Stimulated activated CD4-positive, alpha-beta T cell treated with anti-CD3 and anti-CD28 coated beads, Interleukin-2, amount 100 ng/mL, for 4 hours (primary cell): Measurements from ENCODE around the gene TYMP.
A peak's percentile ranks its signal among the peaks of the same experiment; 100 is the strongest.
"Not testable (repeated sequence)": the region's sequence is repeated elsewhere in the genome, so short reads cannot be mapped to it uniquely, and the experiment has no call there.

Experiments used
- DNase-seq: peaks from one replicate; pipeline ENCODE4 v3.0.0-alpha.2; 2020; ENCODE audit warnings: low read depth

Gene TYMP

DNA sequence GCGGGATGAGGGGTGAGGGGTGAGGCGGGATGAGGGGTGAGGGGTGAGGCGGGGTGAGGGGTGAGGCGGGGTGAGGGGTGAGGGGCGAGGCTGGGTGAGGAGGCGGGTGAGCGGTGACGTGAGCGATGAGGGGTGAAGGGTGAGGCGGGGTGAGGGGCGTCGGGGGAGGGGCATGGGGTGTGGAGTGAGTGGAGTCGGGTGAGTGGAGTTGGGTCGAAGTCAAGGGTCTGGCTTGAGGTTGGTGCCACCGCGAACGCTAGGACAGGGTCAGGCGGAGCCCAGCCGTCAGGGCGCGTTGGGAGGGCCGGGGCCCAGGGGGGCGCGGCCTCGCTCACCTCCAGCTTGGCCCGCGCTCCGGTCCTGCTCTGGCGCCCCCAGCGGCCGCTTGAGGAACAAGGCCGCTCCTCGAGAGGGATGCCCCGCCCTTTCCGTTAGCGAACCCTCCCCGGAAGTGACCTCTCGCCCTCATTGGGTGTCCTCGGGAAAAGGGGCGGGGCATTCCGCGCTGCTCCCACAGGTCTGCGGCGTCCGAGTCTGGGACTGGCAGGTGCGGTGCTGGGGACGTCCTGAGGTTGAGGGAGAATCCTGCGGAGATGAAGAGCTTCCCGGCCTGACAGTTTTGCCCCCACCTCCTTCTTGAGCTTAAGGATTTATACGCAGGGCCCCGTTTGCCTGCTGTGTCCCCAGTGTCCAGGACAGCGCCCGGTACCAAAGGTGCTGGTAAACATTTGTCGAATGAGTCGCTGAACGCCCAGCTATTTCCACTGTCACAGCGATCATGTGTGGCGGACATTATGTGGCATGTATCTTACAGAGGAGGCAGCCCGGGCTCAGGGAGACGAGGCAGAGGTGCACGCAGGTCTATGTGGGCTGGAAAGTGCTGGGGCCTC is 33.0 kb upstream of the TYMP start, which contains the start of gene SYCE3:
SYCE3 (minus strand) TSS at position 397 of the 890 bp plus-strand sequence. CDS start 6,514 bp downstream, outside the sequence.
- DNase-seq, result peak; percentile 96

DNA sequence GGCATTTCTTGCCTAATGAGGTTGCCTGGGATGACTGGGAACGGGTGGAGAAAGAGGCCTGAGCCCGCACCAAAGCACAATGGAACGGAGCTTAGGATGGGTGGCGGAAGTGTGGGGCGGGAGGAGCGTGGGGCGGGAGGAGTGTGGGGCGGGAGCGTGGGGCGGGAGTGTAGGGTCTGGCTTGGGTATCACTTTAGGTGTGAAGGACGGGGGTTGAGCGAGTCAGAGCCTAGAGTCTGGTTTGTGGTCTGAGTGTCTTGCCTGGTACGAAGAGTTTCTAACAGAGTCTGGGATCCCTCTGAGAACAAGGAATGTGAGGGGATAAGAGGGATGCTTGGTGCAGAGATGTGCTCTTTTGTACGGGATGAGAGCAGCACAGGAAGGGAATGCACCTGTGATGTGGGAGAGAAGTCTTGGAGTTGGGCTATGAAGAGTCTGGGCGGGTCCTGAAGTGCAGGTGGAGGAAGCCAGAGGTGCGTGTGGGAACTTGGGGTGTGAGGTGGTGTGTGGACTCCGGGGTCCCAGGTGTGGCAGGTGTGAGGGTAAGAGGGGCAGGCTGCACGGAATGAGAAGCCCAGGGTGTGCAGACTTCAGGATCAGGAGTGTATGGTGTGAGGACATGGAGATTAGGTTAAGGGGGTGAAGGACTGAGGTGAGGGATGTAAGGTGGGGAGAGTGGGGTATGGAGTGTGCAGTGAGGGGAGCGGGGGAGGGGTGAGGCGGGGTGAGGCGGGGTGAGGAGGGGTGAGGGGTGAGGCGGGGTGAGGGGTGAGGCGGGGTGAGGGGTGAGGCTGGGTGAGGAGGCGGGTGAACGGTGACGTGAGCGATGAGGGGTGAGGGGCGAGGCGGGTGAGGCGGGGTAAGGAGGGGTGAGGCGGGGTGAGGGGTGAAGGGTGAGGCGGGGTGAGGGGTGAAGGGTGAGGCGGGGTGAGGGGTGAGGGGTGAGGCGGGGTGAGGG is 31.9 kb upstream of the TYMP start:
- DNase-seq, result no peak

DNA sequence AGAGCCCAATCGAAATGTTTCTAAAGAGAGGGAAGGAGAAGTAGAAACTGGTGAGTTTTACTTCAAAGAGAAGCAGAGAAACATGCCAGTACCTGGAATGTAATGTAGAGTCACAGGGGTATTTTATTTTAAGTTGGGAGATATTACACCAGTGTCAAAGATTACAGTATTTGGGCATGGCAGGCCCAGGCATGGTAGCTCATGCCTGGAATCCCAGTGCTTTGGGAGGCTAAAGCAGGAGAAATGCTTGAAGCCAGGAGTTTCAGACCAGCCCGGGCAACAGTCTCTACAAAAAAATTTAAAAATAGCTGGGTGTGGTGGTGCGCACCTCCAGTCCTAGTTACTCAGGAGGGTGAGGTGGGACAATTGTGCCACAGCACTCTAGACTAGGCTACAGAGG is 30.2 kb upstream of the TYMP start:
- DNase-seq, result no peak

DNA sequence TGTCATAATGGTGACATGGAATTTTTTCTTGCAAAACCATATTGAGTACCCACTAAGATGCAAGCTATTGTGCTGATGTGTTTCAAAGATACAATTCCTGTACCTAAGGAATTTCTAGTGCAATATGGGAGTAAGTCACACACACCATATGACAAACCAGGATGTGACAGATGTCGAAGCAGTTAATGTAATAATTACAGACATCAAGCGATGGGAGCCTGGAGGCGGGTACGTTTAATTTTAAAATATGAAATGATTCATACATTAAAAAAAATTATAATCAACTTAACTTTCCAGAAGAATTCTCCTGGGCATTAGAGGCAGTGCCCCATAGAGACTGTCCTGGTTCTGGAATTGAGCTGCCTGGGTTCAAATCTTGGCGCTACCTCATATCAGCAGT is 26.9 kb upstream of the TYMP start:
- DNase-seq, result no peak

DNA sequence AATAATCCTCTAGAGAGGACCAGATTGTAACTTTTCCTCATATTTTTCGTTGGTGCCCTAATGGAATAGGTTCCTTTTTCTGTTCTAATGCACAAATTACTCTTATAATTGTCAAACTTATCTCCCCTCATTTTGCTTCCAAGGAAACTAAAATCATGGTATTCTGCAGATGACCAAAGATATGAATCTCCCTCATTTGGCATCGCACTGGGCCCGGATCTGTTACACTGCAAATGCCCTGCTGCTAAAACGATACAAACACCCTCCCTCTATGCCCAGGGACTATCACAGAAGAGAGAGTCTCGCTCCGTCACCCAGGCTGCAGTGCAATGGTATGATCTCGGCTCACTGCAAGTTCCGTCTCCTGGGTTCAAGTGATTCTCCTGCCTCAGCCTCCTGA is 23.5 kb upstream of the TYMP start:
- no peak for DNase-seq

DNA sequence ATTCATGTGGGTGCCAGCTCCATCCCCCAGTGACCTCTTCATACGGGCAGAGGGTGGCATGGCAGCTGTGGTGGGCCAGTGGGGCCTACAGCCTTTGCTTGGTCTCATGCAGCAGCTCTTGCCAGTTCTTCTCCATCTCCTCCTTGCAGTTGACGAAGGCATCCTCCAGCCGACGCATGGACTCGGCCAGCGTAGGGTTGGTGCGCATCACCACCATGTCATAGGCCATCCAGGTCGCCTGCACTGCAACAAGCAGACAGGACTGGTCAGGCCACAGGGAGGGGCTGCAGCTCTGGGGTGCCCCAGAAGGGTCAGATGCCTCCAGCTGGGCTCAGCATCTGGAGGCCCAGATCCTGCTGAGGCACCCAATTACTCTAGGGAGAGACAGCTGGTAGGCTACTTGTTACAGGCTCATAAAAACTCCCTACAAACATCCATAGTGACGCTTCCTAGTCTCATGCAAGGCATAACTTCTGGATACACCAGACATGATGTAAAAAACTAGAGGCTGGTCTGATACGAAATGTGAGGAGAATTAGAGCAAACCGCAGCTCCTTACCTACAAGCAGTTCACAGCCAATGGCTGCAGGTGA is 21.4 kb upstream of the TYMP start:
- DNase-seq, result no peak

DNA sequence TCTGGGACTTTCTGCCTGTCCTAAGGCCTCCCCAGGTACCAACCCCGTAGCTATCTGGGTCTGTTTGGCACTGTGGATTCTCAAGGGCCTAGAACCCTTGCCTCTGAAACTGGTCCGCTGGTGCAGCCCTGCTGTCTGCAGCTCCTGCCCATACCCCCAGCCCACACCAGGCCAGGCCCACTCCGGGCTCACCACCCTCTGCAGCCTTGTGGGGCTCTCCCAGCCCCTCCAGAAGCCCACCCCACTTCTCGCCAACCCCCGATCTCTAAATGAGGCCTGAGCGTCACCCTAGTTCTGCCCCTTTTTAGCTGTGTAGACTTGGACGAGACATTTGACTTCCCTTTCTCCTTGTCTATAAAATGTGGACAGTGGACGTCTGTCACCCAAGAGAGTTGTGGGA is 20.6 kb upstream of the TYMP start:
- no peak for DNase-seq

DNA sequence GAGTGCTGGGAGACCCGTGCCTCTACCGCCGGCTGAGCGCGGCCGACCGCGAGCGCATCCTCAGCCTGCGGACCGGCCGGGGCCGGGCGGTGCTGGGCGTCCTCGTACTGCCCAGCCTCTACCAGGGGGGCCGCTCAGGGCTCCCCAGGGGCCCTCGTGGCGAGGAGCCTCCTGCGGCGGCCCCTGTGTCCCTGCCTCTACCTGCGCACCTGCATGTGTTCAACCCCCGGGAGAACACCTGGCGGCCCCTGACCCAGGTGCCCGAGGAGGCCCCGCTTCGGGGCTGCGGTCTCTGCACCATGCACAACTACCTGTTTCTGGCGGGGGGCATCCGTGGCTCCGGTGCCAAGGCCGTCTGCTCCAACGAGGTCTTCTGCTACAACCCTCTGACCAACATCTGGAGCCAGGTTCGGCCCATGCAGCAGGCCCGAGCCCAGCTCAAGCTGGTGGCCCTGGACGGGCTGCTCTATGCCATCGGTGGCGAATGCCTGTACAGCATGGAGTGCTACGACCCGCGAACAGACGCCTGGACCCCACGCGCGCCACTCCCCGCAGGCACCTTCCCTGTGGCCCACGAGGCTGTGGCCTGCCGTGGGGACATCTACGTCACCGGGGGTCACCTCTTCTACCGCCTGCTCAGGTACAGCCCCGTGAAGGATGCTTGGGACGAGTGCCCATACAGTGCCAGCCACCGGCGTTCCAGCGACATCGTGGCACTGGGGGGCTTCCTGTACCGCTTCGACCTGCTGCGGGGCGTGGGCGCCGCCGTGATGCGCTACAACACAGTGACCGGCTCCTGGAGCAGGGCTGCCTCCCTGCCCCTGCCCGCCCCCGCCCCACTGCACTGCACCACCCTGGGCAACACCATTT is 19.3 kb upstream of the TYMP start:
- DNase-seq, result no peak

DNA sequence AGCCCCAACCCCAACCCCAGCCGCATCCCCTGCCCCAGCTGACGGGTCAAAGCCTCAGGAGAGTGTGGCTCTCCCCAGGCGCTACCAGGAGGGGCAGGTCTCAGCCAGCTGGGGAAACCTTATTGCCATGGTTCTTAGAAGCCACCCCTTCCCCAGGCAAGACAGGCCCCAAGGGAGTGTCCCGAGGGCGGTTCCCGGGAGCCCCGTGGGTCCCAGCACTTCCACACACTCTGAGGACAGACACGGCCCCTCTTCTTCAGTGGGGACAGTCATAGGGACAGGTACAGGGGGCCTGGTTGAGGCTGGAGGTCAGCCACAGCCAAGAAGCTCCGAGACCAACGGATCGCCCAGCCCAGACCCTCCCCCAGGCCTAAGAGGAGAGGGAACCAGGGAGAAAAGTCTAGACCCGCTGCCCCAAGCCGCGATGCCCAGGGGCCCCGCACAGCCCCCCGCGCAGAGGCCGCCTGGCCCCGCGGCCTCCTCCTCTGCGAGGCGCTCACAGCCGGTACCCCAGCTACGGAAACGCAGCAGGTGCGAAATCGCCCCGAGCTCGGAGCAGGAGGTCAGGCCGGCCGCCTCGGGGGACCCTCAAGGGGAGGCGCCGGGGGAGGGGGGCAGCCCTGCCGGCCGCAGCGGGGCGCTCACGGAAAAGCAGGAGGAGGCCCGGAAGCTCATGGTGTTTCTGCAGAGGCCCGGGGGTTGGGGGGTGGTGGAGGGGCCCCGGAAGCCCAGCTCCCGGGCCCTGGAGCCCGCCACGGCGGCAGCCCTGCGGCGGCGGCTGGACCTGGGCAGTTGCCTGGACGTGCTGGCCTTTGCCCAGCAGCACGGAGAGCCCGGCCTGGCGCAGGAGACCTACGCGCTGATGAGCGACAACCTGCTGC is 18.5 kb upstream of the TYMP start:
- peak; percentile 44 for DNase-seq

DNA sequence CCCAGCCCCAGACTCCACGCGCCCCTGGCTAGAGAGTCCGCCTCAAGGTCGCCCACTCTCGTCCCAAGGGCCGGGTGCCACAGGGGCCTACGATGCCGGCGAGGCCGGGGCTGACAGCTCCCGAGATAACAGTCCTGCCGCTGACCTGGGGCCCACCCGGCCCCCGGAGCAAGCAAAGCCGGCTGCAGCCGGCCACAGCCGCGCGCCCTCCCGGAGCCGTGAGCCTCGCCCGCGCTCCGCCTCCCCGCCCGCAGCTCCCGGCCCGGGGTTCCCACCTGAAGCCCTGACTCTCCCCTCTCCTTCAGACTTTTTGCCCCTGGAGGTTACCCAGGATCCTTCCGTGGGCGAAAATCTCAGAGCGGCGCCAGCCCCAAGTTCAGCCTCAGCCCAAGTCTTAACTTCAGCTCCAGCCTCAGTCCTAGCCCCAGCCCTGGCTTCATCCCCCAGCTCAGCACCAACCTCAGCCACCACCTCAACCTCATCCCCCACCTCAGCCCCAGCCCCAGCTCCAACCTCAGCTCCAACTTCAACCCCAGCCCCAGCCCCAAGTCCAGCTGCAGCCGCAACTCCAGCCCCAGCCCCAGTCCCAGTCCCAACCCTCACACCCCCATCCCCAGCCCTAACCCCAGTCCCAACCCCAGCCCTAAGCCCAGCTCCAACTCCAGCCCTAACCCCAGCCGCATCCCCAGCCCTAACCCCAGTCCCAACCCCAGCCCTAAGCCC is 17.6 kb upstream of the TYMP start:
- no peak for DNase-seq

DNA sequence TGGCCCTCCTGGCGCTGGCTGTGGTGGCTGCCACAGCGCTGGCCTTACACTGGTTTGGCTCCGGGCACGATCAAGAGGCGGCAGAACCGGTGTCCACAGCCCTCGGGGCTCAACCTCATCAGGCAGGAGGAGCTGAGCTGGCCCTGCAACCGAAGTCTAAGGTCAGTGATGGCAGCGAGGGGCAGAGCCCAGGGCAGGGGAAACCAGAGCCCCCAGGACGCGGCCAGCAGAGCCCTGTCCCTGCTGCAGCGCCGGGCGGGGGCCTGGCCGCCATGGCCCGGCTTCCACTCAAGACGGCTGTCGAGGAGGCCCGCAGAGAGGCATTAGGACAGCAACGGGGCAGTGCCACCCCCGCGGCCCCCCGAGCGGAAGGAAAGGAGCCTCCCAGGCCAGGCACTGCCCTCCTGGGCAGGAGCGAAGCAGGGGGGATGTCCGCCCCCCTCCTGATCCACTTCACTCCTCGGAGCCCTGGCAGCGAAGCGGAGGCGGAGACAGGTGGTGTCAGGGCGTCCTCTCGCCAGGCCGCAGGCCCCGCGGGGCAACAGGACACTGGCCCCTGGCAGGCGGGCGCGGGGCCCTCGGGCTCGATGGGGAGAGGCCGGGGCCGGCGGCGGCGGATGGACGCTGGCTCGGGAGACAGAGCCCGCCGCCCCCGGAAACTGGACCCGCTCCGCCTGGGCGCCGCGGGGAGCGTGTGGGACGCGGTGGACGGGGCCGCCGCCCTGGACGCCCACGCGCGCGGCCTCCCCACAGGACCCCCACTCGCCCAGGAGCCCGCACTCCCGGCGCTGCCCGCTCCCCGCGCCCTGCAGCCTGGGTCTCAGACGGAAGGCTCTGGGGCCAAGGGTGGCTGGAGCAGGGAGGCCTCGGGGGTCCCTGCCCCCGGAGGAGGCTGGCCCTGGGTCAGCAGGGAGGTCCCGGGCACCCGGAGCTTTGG is 16.8 kb upstream of the TYMP start:
- DNase-seq, result no peak

DNA sequence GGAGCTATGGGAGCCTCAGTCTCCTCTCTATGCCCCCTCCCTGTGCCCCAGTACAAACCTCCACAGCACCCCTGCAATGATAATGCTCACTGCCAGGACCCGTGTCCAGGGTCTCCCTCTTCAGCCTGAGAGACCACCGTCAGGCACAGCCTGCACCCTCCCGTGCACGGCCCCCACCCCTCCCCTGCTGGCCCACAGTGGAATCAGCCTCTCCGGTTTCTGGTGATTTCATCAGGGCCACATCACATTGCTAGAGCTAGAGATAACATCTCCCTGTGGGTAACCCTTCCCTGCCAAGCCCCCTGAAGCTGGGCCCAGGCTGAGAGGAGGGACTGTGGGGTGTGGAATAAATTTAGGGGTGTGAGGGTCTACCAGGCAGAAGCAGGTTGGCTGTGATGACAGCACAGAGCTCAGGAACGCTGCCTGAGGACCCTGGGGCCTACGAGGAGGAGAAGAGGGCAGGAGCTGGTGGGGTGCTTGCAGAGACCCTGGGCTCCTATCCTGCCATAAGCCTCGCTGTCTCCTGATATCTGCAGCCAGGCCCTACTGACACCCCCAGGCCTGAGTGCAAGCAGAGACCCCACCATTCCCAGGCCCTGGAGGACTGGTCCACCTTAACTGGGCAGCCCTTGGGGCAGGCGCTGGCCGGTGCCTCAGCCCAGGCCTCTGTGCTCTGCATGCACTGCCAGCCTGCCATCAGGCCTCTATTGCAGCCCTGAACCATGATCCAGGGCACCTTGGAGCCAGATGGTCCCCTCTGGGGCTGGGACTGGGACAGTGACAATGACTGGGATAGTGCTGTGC is 15.9 kb upstream of the TYMP start, which contains the start of gene KLHDC7B:
KLHDC7B (plus strand) TSS at position 378 of the 804 bp plus-strand sequence; CDS start at position 723, 345 bp downstream.
- no peak for DNase-seq

DNA sequence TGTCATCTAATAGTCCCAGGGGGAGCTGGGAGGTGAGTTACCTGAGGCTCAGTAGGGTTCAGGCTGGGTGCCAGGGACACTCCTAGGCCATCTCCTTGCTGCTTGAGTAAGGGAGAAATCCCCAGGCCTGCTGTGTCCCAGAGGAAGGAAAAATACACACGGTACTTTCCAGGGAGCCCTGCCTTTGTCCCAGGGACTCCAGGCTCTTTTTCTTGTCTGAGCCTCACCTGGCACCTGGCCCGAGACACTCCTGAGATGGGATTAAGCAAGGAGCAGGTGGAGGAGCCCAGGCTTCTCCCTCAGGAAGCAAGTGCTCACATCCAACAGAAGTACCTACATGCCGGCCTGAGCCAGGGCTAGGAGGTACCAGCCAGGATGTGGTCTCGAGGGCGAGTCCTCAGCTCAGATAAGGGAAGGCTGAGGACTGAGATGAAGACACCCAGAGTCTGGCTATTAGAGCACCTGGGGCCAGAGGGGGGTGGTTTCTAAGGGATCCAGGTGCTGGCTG is 15.0 kb upstream of the TYMP start:
- no peak for DNase-seq

DNA sequence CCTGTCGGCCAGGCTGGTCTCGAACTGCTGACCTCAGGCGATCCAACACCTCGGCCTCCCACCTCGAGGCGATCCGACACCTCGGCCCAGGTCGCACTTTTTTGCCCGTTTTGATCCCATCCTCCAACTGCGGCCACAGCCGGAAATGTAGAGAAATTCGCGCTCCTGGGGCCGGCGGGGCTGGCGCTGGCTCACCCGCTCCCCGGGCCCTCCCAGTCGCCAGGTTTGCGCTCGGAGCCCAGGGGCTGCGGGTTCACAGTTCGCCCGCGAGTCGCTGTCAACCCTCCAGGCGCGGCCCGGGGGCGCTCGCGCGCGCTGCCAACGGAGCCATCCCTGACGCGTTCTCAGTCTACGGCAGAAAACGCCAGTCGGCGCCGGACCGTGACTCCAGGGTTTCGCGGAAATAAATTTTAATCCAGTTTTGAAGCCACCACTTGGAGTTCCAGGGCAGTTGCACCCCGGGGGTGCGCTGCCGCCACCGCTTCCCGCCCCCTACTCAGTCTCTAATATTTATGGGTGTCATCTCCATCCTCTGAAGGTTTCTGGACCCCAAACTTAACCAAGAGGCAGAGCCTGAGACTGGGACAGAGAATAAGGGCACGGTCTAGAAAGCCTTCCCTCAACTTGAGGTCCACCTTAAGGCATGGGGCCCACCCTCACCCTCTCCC is 14.4 kb upstream of the TYMP start:
- DNase-seq, result peak; percentile 80

DNA sequence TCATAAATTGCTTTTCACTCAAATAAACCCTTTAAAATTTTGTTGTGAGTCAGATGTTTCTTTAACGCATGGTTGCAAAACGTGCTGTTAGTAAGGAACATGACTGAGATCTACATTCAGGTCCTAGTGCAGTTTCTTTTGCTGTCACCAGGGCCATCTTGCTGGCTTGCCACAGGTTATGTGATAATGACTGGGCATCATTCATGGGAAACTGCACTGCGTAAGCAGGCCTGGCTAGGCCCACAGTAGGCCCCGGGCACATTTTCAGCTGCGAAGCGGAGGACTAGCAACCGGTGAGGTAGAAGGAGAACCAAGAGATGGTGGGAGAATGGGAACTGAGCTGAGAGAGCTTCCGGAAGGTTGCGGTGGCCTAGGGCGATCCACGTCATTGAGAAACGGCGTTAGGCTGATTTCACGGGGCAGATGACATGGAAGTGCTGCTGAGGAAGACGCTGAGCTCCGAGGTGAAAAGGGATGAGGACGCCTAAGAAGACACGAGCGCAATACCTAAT is 12.7 kb upstream of the TYMP start:
- no peak for DNase-seq

DNA sequence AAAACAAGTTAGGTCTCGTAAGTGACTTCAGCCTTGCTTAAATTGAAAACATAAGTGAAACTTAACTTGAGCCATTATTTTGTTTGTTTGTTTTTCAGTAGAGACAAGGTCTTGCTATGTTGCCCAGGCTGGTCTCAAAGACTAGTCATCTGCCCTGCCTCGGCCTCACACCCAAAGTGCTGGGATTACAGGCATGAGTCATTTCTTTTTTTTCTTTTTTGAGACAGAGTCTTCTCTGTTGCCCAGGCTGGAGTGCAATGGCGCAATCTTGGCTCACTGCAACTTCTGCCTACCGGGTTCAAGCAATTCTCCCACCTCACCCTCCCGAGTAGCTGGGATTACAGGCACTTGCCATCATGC is 11.8 kb upstream of the TYMP start:
- not testable (repeated sequence) for DNase-seq

DNA sequence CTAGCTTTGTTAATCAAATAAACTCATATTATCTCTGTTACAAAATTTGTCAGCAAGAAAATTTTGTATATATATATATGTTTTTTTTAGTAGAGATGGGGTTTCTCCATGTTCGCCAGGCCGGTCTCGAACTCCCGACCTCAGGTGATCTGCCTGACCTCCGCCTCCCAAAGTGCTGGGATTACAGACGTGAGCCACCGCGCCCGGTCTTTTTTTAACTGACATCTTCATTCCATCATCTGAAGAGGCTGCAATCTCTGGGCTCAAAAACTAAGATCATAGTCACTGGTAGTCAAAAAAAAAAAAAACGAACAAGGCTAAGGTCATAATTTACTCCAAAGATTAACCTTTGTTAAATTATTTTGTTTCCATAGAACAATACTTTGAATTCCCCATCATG is 10.6 kb upstream of the TYMP start:
- DNase-seq, result no peak
